ENCODE results near the gene COL8A1. TPM values are rescaled to one million over a fixed set of nuclear protein-coding genes. Genes with fewer than 3 reads are reported as not detected.

The COL8A1 gene
- total RNA-seq, 1 experiment from 2014 or later = 0.07 TPM

- POLR2A ChIA-PET = interaction anchor here (1.0 kb wide), 1 partner anchor 8 kb away, joined by 3 read pairs; no protein-coding TSS in a partner anchor
- no peaks in the 10 kb centered on the region for H3K9me3 ChIP-seq (ENCODE audit: control insufficient read depth in 1 of 2, insufficient read depth in 1 of 2, low read depth in 1 of 2, low read length in 2 of 2)
- peak within 1 kb of the TSS; percentile 65 to 74 for H3K4me3 ChIP-seq (replicated peaks in 1 of 2; ENCODE audit: low read depth in 1 of 2, low read length in 2 of 2)
- ATAC-seq (peak; percentile 95), DNase-seq (ENCODE audit: low read depth, low spot score) (peak; percentile 83)
- CTCF ChIA-PET = interaction anchor here (1.2 to 1.3 kb wide), 2 partner anchors 9 to 14 kb away, joined by 4 to 5 read pairs; no protein-coding TSS in a partner anchor
- H3K79me2 ChIP-seq (ENCODE audit: insufficient read depth, low read length) = peaks cover 35% of the 10 kb centered on the region
- peak within 1 kb of the TSS; percentile 44 for H3K27ac ChIP-seq (ENCODE audit: low read depth, low read length)
- H3K9ac ChIP-seq (ENCODE audit: low read length) = peak within 1 kb of the TSS; percentile 70
- no peaks in the 10 kb centered on the region for H3K27me3 ChIP-seq (ENCODE audit: insufficient read depth, low read length)
- no peaks in the 10 kb centered on the region for H3K36me3 ChIP-seq (ENCODE audit: control insufficient read depth in 1 of 2, insufficient read depth in 2 of 2, low read length in 2 of 2)
- H3K4me1 ChIP-seq (ENCODE audit: control insufficient read depth in 1 of 2, insufficient read depth in 2 of 2, low read length in 2 of 2) = peaks cover 5 to 17% of the 10 kb centered on the region in 2 experiments; a peak in 2 of 4 replicates
- no peaks in the 10 kb centered on the region for H3K9me2 ChIP-seq (ENCODE audit: insufficient read depth)
- H3K4me2 ChIP-seq (ENCODE audit: low read length) = peak within 1 kb of the TSS; percentile 90
- intact Hi-C loops (cut with micrococcal nuclease) = no loop called here
- TSS peak; percentile 63 for BruUV-seq (replicated peaks)
- RAD21 ChIA-PET (ENCODE audit: low non-redundant PET in 1 of 2, low total read pairs in 2 of 2, uncharacterized antibody in 2 of 2, unreplicated experiment in 2 of 2) = interaction anchor here in 1 of 2 experiments (0.6 kb wide), 1 partner anchor 445 kb away, joined by 4 read pairs; no protein-coding TSS in a partner anchor
- H2AFZ ChIP-seq (ENCODE audit: low read depth, low read length, poor library complexity, severe bottlenecking) = peak within 1 kb of the TSS; percentile 27
- H4K20me1 ChIP-seq (ENCODE audit: insufficient read depth) = no peaks in the 10 kb centered on the region
- TF ChIP-seq JUND (IDR thresholded peaks at IDR 0.05) = peak; percentile 47
- peak; percentile 41 for TF ChIP-seq FOSL1 (IDR thresholded peaks at IDR 0.05; ENCODE audit: low read depth)
- TF ChIP-seq SRF (IDR thresholded peaks at IDR 0.05; ENCODE audit: low read depth) = no peak; the same call in 1 of the 2 replicates
- TF ChIP-seq POLR2A (IDR thresholded peaks at IDR 0.05; ENCODE audit: borderline replicate concordance, extremely low read depth, insufficient read depth, insufficient read length) = peak; percentile 51
- TF ChIP-seq REST (IDR thresholded peaks at IDR 0.05; ENCODE audit: low read depth) = no peak
- 0 out of 2 replicates have a peak, but pooled peaks have one; percentile 5 for TF ChIP-seq ATF3 (IDR thresholded peaks at IDR 0.05)
- no peak for TF ChIP-seq EZH2phosphoT487 (IDR thresholded peaks at IDR 0.05; ENCODE audit: borderline replicate concordance)
- peak; percentile 27; the same call in 1 of the 2 replicates for TF ChIP-seq EGR1 (IDR thresholded peaks at IDR 0.05; ENCODE audit: low read depth)
- TF ChIP-seq MAX (IDR thresholded peaks at IDR 0.05) = peak; percentile 96
- peak; percentile 43; the same call in 1 of the 2 replicates for TF ChIP-seq CEBPB (IDR thresholded peaks at IDR 0.05; ENCODE audit: low read depth)
- peak; percentile 68 for TF ChIP-seq TCF7L2 (IDR thresholded peaks at IDR 0.05; ENCODE audit: borderline replicate concordance, extremely low read depth, insufficient read depth, insufficient read length)
- no peak for TF ChIP-seq ZBTB33 (IDR thresholded peaks at IDR 0.05; ENCODE audit: extremely low read depth, insufficient replicate concordance, low read length)
- no peak for TF ChIP-seq EZH2 (IDR thresholded peaks at IDR 0.05)
- TF ChIP-seq POLR2AphosphoS5 (IDR thresholded peaks at IDR 0.05; ENCODE audit: low read depth, low read length) = peak; percentile 90
- TF ChIP-seq SIN3A (IDR thresholded peaks at IDR 0.05; ENCODE audit: low read depth) = peak; percentile 96
- peak; percentile 22; the same call in 1 of the 2 replicates for TF ChIP-seq ELF1 (IDR thresholded peaks at IDR 0.05; ENCODE audit: borderline replicate concordance, low read depth)
- TF ChIP-seq CBX3 (IDR thresholded peaks at IDR 0.05; ENCODE audit: low read depth) = peak; percentile 88
- peak; percentile 44 for TF ChIP-seq YY1 (IDR thresholded peaks at IDR 0.05; ENCODE audit: extremely low read depth, insufficient replicate concordance, low read depth, low read length)
- peak; percentile 77 for TF ChIP-seq SP1 (IDR thresholded peaks at IDR 0.05; ENCODE audit: low read depth)
- no peak for TF ChIP-seq RAD21 (IDR thresholded peaks at IDR 0.05; ENCODE audit: low read depth)
- no peak for TF ChIP-seq ZNF274 (IDR thresholded peaks at IDR 0.05; ENCODE audit: low read depth, low read length)
Observed at GRCh38 chr3:99817437-99818240, 179.2 kb downstream of the COL8A1 start, which contains the start of gene CMSS1. TSS of gene CMSS1 (plus strand) at chr3:99817862.

Measured in HCT116 (cell line).